ENCODE results near the gene ADORA3.
A peak's percentile ranks its signal among the peaks of the same experiment; 100 is the strongest.

Gene ADORA3

DNA sequence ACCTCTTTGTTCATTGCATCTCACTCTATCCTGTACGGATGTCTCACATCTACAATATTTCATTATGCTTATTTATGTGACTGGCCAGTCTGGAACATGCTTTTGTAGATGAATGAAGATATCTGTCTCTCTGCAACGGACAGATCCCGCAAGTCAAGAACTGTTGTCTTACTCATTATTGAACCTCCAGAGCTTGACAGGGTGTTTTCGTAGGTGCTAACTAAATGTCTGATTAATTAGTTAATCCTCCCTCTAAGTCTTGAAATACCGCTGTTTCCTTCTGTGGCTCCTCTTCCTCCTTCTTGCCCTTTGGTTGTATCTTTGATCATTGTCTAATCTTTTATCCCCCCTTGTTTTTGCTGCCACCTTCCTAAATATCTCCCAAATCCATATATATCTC lies 32.8 kb downstream of the ADORA3 start:
- DNase-seq (ENCODE audit: insufficient read length) (no peak), FAIRE-seq (no peak)
- TF ChIP-seq TAF1 (IDR thresholded peaks at IDR 0.05; ENCODE audit: borderline replicate concordance, low read depth, low read length) (no peak), POLR2A (IDR thresholded peaks at IDR 0.05; ENCODE audit: low read depth, low read length) (no peak), POLR2AphosphoS5 (IDR thresholded peaks at IDR 0.05; ENCODE audit: low read depth, low read length) (no peak)

DNA sequence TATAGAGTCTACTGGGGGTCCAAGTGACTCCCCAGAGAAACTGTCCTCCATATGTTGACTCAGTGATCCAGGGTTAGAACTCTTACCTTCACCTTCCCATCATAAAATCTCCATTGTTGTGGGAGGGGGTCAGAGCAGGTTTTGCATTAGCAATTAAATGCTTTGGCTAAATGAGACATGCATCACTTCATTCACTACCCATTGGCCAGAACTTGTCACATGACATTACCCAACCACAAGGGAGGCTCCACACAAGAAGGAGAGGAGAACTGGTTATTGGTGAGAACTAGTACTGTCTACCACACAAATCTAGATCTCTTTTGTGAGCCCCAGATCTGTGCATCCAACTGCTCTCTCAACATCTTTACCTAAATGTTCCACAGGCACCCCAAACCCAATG lies 33.9 kb downstream of the ADORA3 start:
- FAIRE-seq: no peak
- no peak for DNase-seq (ENCODE audit: insufficient read length)
- no peak for TF ChIP-seq POLR2A (IDR thresholded peaks at IDR 0.05; ENCODE audit: low read depth, low read length)
- TF ChIP-seq POLR2AphosphoS5 (IDR thresholded peaks at IDR 0.05; ENCODE audit: low read depth, low read length): no peak
- no peak for TF ChIP-seq TAF1 (IDR thresholded peaks at IDR 0.05; ENCODE audit: borderline replicate concordance, low read depth, low read length)

DNA sequence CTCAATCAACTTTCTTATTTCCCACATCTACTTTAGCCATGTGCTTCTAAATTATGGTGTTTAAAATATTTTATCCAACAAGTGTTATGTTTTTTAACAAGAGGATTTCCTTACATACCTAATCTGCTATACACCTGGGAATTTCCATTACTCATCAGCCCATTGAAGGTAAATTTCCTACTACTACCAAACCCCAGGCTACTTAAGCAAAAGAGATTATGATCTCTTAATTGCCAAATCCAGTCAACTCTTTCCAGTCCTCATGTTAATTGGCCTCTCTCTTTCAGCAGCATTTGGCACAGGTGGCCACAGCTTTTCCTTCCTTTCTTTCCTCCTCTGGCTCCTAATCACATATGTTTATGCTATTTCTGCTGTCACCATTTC lies 34.7 kb downstream of the ADORA3 start:
- FAIRE-seq (no peak), DNase-seq (ENCODE audit: insufficient read length) (no peak)
- TF ChIP-seq POLR2AphosphoS5 (IDR thresholded peaks at IDR 0.05; ENCODE audit: low read depth, low read length): no peak
- TF ChIP-seq POLR2A (IDR thresholded peaks at IDR 0.05; ENCODE audit: low read depth, low read length): no peak
- no peak for TF ChIP-seq TAF1 (IDR thresholded peaks at IDR 0.05; ENCODE audit: borderline replicate concordance, low read depth, low read length)

DNA sequence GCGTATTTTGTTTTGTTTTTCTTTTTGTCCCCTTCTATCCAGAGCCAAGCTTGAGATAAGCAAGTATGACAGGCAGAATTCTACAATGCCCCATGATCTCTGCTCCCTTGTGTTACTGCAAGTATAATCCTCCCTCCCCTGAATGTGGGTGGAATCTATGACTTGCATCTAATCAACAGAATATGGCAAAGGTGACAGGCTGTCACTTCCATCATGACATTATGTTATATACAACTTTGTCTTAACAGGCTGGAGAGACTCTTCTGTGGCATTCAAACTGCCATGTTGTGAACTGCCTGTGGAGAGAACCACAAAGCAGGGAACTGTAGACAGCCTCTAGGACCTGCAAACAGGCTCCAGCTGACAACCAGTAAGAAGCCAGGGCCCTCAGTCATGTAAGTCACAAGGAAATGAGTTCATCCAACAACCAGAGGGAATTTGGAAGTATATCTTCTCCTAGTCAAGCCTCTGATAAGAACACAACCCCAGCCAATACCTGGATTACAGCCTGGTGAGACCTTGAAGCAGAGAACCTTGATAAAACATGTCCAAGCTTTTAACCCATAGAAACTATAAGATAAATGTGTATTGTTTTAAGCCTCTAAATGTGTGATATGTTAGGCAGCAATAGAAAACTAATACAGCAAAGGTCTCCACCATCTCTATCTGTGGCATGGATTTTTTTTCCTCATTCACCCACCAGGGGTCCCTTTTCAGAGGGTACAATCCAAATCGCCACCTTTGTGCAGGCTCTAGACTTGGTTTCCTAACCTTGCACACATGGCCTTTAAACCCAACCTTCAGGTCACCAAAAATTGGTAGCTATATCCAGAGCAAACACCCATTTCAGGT lies 35.3 kb downstream of the ADORA3 start:
- no peak for FAIRE-seq
- TF ChIP-seq POLR2A (IDR thresholded peaks at IDR 0.05; ENCODE audit: low read depth, low read length) (no peak), POLR2AphosphoS5 (IDR thresholded peaks at IDR 0.05; ENCODE audit: low read depth, low read length) (no peak), TAF1 (IDR thresholded peaks at IDR 0.05; ENCODE audit: borderline replicate concordance, low read depth, low read length) (no peak)
- DNase-seq (ENCODE audit: insufficient read length): no peak

DNA sequence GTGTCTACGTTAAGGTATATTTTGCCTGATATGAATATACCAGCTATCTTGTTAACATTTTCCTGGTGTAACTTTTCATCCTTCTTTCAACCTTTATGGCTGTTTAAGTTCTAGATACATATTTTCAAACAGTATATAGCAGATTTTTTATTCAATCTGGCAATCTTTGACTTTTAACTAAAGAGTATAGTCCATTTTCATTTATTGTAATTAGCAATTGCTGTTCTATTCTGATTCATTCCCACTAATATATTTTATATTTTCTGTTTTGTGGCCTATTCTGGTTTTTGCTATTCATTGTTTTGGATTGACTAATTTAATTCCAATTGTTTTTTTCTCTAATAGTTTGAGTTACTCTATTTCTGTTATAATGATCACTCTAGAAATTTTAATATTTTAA lies 37.0 kb downstream of the ADORA3 start:
- FAIRE-seq: no peak
- no peak for TF ChIP-seq POLR2A (IDR thresholded peaks at IDR 0.05; ENCODE audit: low read depth, low read length)
- TF ChIP-seq POLR2AphosphoS5 (IDR thresholded peaks at IDR 0.05; ENCODE audit: low read depth, low read length): no peak
- TF ChIP-seq TAF1 (IDR thresholded peaks at IDR 0.05; ENCODE audit: borderline replicate concordance, low read depth, low read length): no peak
- no peak for DNase-seq (ENCODE audit: insufficient read length)

DNA sequence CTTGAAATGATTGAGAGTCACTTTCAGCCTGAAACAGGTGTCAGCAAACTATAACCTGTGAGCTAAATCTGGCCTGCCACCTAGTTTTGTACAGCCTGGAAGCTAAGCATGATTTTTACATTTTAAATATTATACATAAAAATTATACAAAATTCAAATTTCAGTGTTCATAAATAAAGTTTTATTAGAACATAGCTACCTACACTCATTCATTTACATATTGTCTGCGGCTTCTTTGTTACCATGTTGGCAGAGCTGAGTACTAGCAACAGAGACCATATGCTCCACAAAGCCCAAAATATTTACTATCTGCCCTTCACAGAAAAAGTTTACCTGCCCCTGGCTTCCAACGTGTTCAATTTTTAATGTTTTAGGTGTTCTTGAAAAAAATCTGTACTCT lies 37.7 kb downstream of the ADORA3 start:
- DNase-seq (ENCODE audit: insufficient read length) (no peak), FAIRE-seq (no peak)
- no peak for TF ChIP-seq POLR2AphosphoS5 (IDR thresholded peaks at IDR 0.05; ENCODE audit: low read depth, low read length)
- TF ChIP-seq TAF1 (IDR thresholded peaks at IDR 0.05; ENCODE audit: borderline replicate concordance, low read depth, low read length): no peak
- no peak for TF ChIP-seq POLR2A (IDR thresholded peaks at IDR 0.05; ENCODE audit: low read depth, low read length)

DNA sequence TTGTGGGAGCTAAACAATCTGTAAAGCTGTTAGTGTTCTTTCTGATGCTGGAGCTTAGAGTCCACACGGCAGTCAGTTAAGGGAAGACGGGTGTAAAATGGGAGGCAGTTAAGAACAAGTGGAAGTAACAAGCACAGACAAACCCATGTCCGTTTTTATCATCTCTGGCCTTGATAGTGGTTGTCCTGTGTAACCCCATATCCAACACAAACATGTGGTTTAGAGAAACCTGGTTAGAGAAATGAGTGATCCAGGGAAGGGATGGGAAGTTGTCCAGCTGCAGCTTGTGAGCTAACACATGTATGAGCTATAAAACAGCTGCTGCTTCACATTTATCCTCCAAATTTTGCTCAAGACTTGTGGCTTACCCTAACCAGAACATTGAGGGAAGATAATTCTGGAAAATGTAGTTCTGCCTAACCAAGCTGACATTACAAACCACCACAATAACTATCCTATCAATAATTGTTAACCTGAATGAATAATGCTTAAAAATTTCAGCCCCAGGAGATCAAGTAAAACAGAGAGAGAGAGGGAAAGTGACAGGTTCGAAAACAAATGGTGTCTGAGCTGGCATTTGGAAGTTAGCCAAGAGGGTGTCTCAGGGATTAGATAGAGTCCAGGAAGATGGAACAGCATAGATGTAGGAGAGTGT lies 40.3 kb downstream of the ADORA3 start:
- FAIRE-seq: no peak
- TF ChIP-seq POLR2A (IDR thresholded peaks at IDR 0.05; ENCODE audit: low read depth, low read length) (no peak), TAF1 (IDR thresholded peaks at IDR 0.05; ENCODE audit: borderline replicate concordance, low read depth, low read length) (no peak), POLR2AphosphoS5 (IDR thresholded peaks at IDR 0.05; ENCODE audit: low read depth, low read length) (no peak)
- no peak for DNase-seq (ENCODE audit: insufficient read length)

DNA sequence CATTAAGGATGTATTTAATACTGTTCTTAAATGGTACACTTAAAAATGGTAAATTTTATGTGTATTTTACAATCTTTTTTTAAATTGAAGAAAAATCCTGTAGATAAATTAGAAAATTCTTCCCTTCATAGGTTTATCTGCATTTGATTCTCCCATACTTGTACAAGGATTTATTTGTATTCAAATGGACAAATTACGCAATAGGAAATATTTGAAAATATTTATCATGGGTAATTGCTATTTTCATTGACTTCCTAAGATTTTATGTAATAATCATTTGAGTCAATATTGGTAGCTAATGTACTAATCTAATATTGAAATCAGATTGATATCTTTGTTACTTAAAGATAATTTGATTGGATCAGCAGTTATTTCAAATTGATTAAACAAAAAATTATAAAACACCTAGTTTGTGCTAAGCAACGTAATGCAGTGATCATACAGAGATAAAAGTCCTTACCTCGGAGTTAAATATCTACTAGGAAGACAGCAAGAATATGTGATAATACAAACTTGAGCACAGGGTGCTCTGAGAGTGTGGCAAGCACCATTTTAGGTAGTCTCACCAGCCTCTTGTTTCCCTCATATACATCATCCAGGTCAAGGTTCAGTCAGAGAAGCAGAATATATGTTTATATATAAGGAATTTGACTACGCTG lies 40.9 kb downstream of the ADORA3 start:
- FAIRE-seq: no peak
- no peak for DNase-seq (ENCODE audit: insufficient read length)
- TF ChIP-seq POLR2A (IDR thresholded peaks at IDR 0.05; ENCODE audit: low read depth, low read length) (no peak), TAF1 (IDR thresholded peaks at IDR 0.05; ENCODE audit: borderline replicate concordance, low read depth, low read length) (no peak)

DNA sequence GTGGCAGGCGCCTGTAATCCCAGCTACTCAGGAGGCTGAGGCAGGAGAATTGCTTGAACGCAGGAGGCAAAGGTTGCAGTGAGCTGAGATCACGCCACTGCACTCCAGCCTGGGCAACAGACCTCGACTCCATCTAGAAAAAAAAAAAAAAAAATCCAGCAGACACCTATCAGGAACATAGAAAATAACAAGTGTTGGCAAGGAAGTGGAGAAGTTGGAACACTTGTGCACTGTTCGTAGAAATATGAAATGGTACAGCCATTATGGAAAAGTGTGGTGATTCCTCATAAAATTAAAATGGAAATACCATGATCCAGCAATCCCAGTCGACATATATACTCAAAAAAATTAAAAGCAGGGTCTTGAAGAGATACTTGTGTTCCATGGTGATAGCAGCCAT lies 41.7 kb downstream of the ADORA3 start:
- DNase-seq (ENCODE audit: insufficient read length) (no peak), FAIRE-seq (no peak)
- TF ChIP-seq TAF1 (IDR thresholded peaks at IDR 0.05; ENCODE audit: borderline replicate concordance, low read depth, low read length) (no peak), POLR2AphosphoS5 (IDR thresholded peaks at IDR 0.05; ENCODE audit: low read depth, low read length) (no peak), POLR2A (IDR thresholded peaks at IDR 0.05; ENCODE audit: low read depth, low read length) (no peak)

DNA sequence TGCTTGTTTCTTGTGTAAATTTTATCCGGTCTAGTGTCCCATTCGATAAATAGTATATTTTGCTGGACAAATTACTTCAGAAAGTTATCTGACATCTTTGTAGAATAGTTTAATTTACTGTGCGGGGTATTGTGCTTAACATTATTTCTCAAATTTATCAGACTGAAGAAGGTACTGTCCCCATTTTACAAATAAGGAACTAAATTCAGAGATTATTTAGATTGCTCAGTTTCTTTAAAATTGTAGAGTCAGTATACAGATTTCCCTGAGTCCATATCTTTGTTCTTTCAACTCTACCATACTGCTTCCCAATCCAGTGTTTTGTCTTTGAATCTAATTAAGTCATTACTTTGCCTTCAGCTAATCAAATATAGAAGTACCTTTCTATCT lies 47.8 kb downstream of the ADORA3 start:
- FAIRE-seq: no peak
- TF ChIP-seq POLR2A (IDR thresholded peaks at IDR 0.05; ENCODE audit: low read depth, low read length): no peak
- no peak for TF ChIP-seq POLR2AphosphoS5 (IDR thresholded peaks at IDR 0.05; ENCODE audit: low read depth, low read length)
- no peak for TF ChIP-seq TAF1 (IDR thresholded peaks at IDR 0.05; ENCODE audit: borderline replicate concordance, low read depth, low read length)
- no peak for DNase-seq (ENCODE audit: insufficient read length)

DNA sequence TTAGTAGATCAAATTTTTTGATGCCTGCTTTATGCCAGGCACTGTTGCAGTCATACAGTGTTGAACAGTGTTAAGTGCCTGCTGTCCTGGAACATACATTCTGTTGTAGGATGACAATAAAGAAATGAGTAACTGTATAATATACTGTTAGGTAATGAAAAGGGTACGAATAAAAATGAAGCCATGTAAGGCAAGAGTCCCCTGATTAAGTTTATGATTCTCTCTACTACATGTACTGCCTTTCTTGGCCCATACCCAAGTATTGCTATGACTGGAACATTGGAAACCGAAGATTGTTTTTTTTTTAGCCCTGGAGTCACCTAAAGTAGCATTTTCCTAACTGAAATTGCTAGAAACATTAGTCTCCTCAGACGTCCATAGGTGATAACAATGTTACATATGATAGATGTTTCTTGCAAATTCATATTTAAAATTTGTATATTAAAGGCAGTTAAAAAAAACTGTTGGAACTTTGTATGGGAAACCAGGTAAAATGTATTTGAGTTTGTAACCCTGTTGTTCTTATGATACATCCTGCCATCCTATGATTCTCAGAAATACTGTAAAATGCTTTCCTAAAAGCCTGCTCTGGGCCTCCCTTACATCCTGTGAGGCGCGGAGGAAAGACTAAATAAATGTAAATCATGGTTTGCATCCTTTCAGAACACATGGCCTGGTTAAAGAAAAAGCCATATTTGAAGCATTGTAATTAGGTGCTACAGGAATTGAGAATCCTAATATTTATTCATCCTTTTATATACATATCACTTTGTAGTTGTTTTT lies 48.4 kb downstream of the ADORA3 start:
- TF ChIP-seq POLR2AphosphoS5 (IDR thresholded peaks at IDR 0.05; ENCODE audit: low read depth, low read length): no peak
- TF ChIP-seq TAF1 (IDR thresholded peaks at IDR 0.05; ENCODE audit: borderline replicate concordance, low read depth, low read length): no peak
- no peak for TF ChIP-seq POLR2A (IDR thresholded peaks at IDR 0.05; ENCODE audit: low read depth, low read length)
- no peak for DNase-seq (ENCODE audit: insufficient read length)
- peak; percentile 67 for FAIRE-seq

All from GM12892 (cell line).